Measurements from ENCODE around the gene ST8SIA4. TPM values are rescaled to one million over a fixed set of nuclear protein-coding genes. Genes with fewer than 3 reads are reported as not detected.

Gene ST8SIA4
- total RNA-seq, 1 donor from 2014 or later: 0.42 TPM

GRCh38 chr5:100840789-100841188 is 62.3 kb downstream of the ST8SIA4 start:
- Mint-ChIP-seq H3K9me3 (ENCODE audit: low read depth) (no peaks in the 10 kb centered on the region), H3K4me1 (ENCODE audit: low read depth) (no peaks in the 10 kb centered on the region), H3K27me3 (ENCODE audit: low read depth) (no peaks in the 10 kb centered on the region), H3K36me3 (ENCODE audit: low read depth) (no peaks in the 10 kb centered on the region), H3K4me3 (ENCODE audit: unreplicated experiment) (no peak overlapping the region), H3K27ac (ENCODE audit: unreplicated experiment) (no peak overlapping the region)
- TF ChIP-seq CTCF (IDR thresholded peaks at IDR 0.05): no peak
- DNase-seq (ENCODE audit: low spot score): no peak

GRCh38 chr5:100840370-100840769 is 62.7 kb downstream of the ST8SIA4 start:
- no peak overlapping the region for H3K4me3 Mint-ChIP-seq (ENCODE audit: unreplicated experiment)

GRCh38 chr5:100838048-100838473 is 65.0 kb downstream of the ST8SIA4 start:
- H3K27ac Mint-ChIP-seq (ENCODE audit: unreplicated experiment): no peak overlapping the region
- H3K27me3 Mint-ChIP-seq (ENCODE audit: low read depth): no peaks in the 10 kb centered on the region
- no peaks in the 10 kb centered on the region for H3K36me3 Mint-ChIP-seq (ENCODE audit: low read depth)
- no peak overlapping the region for H3K4me3 Mint-ChIP-seq (ENCODE audit: unreplicated experiment)
- DNase-seq (ENCODE audit: low spot score): no peak
- no peak for TF ChIP-seq CTCF (IDR thresholded peaks at IDR 0.05)
- no peaks in the 10 kb centered on the region for H3K9me3 Mint-ChIP-seq (ENCODE audit: low read depth)
- H3K4me1 Mint-ChIP-seq (ENCODE audit: low read depth): no peaks in the 10 kb centered on the region

More at GRCh38 chr5:100840370-100840769, 62.7 kb downstream of the ST8SIA4 start:
- Mint-ChIP-seq H3K9me3 (ENCODE audit: low read depth) (no peaks in the 10 kb centered on the region), H3K36me3 (ENCODE audit: low read depth) (no peaks in the 10 kb centered on the region), H3K27ac (ENCODE audit: unreplicated experiment) (no peak overlapping the region), H3K27me3 (ENCODE audit: low read depth) (no peaks in the 10 kb centered on the region), H3K4me1 (ENCODE audit: low read depth) (no peaks in the 10 kb centered on the region)
- DNase-seq (ENCODE audit: low spot score): no peak
- TF ChIP-seq CTCF (IDR thresholded peaks at IDR 0.05): no peak

GRCh38 chr5:100834519-100834918 is 68.6 kb downstream of the ST8SIA4 start:
- Mint-ChIP-seq H3K27me3 (ENCODE audit: low read depth) (no peaks in the 10 kb centered on the region), H3K9me3 (ENCODE audit: low read depth) (no peaks in the 10 kb centered on the region), H3K27ac (ENCODE audit: unreplicated experiment) (no peak overlapping the region), H3K36me3 (ENCODE audit: low read depth) (no peaks in the 10 kb centered on the region), H3K4me1 (ENCODE audit: low read depth) (no peaks in the 10 kb centered on the region), H3K4me3 (ENCODE audit: unreplicated experiment) (no peak overlapping the region)
- DNase-seq (ENCODE audit: low spot score): no peak
- no peak for TF ChIP-seq CTCF (IDR thresholded peaks at IDR 0.05)

GRCh38 chr5:100832252-100833230 is 70.5 kb downstream of the ST8SIA4 start:
- Mint-ChIP-seq H3K36me3 (ENCODE audit: low read depth) (no peaks in the 10 kb centered on the region), H3K9me3 (ENCODE audit: low read depth) (no peaks in the 10 kb centered on the region), H3K4me3 (ENCODE audit: unreplicated experiment) (no peak overlapping the region), H3K27me3 (ENCODE audit: low read depth) (no peaks in the 10 kb centered on the region), H3K4me1 (ENCODE audit: low read depth) (peaks cover 6% of the 10 kb centered on the region), H3K27ac (ENCODE audit: unreplicated experiment) (no peak overlapping the region)
- no peak for DNase-seq (ENCODE audit: low spot score)
- TF ChIP-seq CTCF (IDR thresholded peaks at IDR 0.05): no peak

Data from chondrocyte (in vitro differentiated cells).